ENCODE measurements around the gene ARSA.
"Not testable (repeated sequence)": the region's sequence is repeated elsewhere in the genome, so short reads cannot be mapped to it uniquely, and the experiment has no call there.

ARSA gene

GRCh38 chr22:50656122-50657070, 28.4 kb upstream of the ARSA start:
- DNase-seq (ENCODE audit: low spot score) (peak; percentile 86), FAIRE-seq (peak; percentile 84)

- DNase-seq (ENCODE audit: low spot score); FAIRE-seq: not testable (repeated sequence)
Measured at GRCh38 chr22:50654664-50655063, 26.7 kb upstream of the ARSA start.

- DNase-seq (ENCODE audit: low spot score), result no peak
- FAIRE-seq, result no peak
Measured at GRCh38 chr22:50653256-50653655, 25.3 kb upstream of the ARSA start.

GRCh38 chr22:50643821-50644101, 15.8 kb upstream of the ARSA start:
- DNase-seq (ENCODE audit: low spot score); FAIRE-seq: not testable (repeated sequence)

- not testable (repeated sequence) for DNase-seq (ENCODE audit: low spot score)
- FAIRE-seq, result peak; percentile 98
Measured at GRCh38 chr22:50643021-50643820, 15.3 kb upstream of the ARSA start.

- FAIRE-seq (no peak), DNase-seq (ENCODE audit: low spot score) (no peak)
Measured at GRCh38 chr22:50641696-50642607, 14.0 kb upstream of the ARSA start.

- FAIRE-seq, result no peak
- no peak for DNase-seq (ENCODE audit: low spot score)
Measured at GRCh38 chr22:50640857-50641647, 13.1 kb upstream of the ARSA start.

- DNase-seq (ENCODE audit: low spot score); FAIRE-seq: not testable (repeated sequence)
Measured at GRCh38 chr22:50640296-50640695, 12.3 kb upstream of the ARSA start.

- DNase-seq (ENCODE audit: low spot score) (no peak), FAIRE-seq (no peak)
Measured at GRCh38 chr22:50635591-50635990, 7.6 kb upstream of the ARSA start.

- DNase-seq (ENCODE audit: low spot score), result no peak
- no peak for FAIRE-seq
Measured at GRCh38 chr22:50633771-50634170, 5.8 kb upstream of the ARSA start.

GRCh38 chr22:50633086-50633485, 5.1 kb upstream of the ARSA start:
- no peak for DNase-seq (ENCODE audit: low spot score)
- no peak for FAIRE-seq

- FAIRE-seq (no peak), DNase-seq (ENCODE audit: low spot score) (no peak)
Measured at GRCh38 chr22:50630376-50630775, 2.4 kb upstream of the ARSA start.

- FAIRE-seq, result peak; percentile 99
- no peak for DNase-seq (ENCODE audit: low spot score)
Measured at GRCh38 chr22:50628543-50629134, 687 bp upstream of the ARSA start.

GRCh38 chr22:50626850-50627641, 906 bp downstream of the ARSA start:
- FAIRE-seq (no peak), DNase-seq (ENCODE audit: low spot score) (no peak)

- FAIRE-seq (no peak), DNase-seq (ENCODE audit: low spot score) (no peak)
Measured at GRCh38 chr22:50626314-50626849, 1.6 kb downstream of the ARSA start.

GRCh38 chr22:50625568-50626313, 2.2 kb downstream of the ARSA start:
- no peak for FAIRE-seq
- no peak for DNase-seq (ENCODE audit: low spot score)

- no peak for DNase-seq (ENCODE audit: low spot score)
- no peak for FAIRE-seq
Measured at GRCh38 chr22:50625131-50625567, 2.8 kb downstream of the ARSA start.
